Neural crest cell (in vitro differentiated cells): ENCODE results near the gene CASZ1. TPM values are rescaled to one million over a fixed set of nuclear protein-coding genes. Genes with fewer than 3 reads are reported as not detected.

Experiments
- DNase-seq: peaks from one replicate; pipeline ENCODE4 v3.0.0; 2021; ENCODE audit warnings: low read depth, mixed read lengths, low spot score
- H3K27ac Mint-ChIP-seq: one replicate; pipeline ENCODE4 v1.8.0; 2021; ENCODE audit warnings: mild to moderate bottlenecking, mixed read lengths; ENCODE audit not compliant: unreplicated experiment
- H3K27me3 Mint-ChIP-seq: 2 replicates; pipeline ENCODE4 v1.8.0; 2021; ENCODE audit warnings: low read depth, mild to moderate bottlenecking, mixed read lengths
- H3K36me3 Mint-ChIP-seq: 2 replicates; pipeline ENCODE4 v1.8.0; 2021; ENCODE audit warnings: low read depth, mild to moderate bottlenecking, mixed read lengths
- H3K4me1 Mint-ChIP-seq: 2 replicates; pipeline ENCODE4 v1.8.0; 2021; ENCODE audit warnings: mixed read lengths
- H3K4me3 Mint-ChIP-seq: one replicate; pipeline ENCODE4 v1.8.0; 2021; ENCODE audit warnings: mild to moderate bottlenecking, mixed read lengths
- H3K9me3 Mint-ChIP-seq: 2 replicates; pipeline ENCODE4 v1.8.0; 2021; ENCODE audit warnings: mixed read lengths
- CTCF ChIP-seq: fragments of 200-600 bp; sonication (generic); conservative IDR thresholded peaks from 2 replicates; pipeline ENCODE4 v1.5.0; 2021; ENCODE audit warnings: antibody characterized with exemption, mild to moderate bottlenecking
- total RNA-seq: library from RNA; stranded (reverse); gene quantifications from 2 replicates; pipeline ENCODE4 v1.2.1, GENCODE V29; 2021

The CASZ1 gene
- total RNA-seq, 1 donor from 2014 or later, result 2.6 TPM

GRCh38 chr1:10637400-10637799 is 159.0 kb downstream of the CASZ1 start:
- no peak for DNase-seq
- TF ChIP-seq CTCF, result no peak
- no peaks in the 10 kb centered on the region for H3K9me3 Mint-ChIP-seq
- H3K36me3 Mint-ChIP-seq, result no peaks in the 10 kb centered on the region
- H3K27ac Mint-ChIP-seq, result no peak overlapping the region
- peak overlapping the region; percentile 19 for H3K4me3 Mint-ChIP-seq
- H3K4me1 Mint-ChIP-seq, result peaks cover under 1% of the 10 kb centered on the region
- H3K27me3 Mint-ChIP-seq, result peaks cover 34% of the 10 kb centered on the region

- TF ChIP-seq CTCF, result no peak
- DNase-seq, result no peak
- Mint-ChIP-seq H3K36me3 (no peaks in the 10 kb centered on the region), H3K27ac (no peak overlapping the region), H3K4me1 (peaks cover 6% of the 10 kb centered on the region), H3K27me3 (peaks cover 31% of the 10 kb centered on the region), H3K9me3 (no peaks in the 10 kb centered on the region), H3K4me3 (no peak overlapping the region)
These were observed 160.5 kb downstream of the CASZ1 start for GRCh38 chr1:10635992-10636391.

- H3K27me3 Mint-ChIP-seq, result peaks cover 26% of the 10 kb centered on the region
- peaks cover 6% of the 10 kb centered on the region for H3K4me1 Mint-ChIP-seq
- TF ChIP-seq CTCF, result no peak
- no peaks in the 10 kb centered on the region for H3K9me3 Mint-ChIP-seq
- no peak for DNase-seq
- no peak overlapping the region for H3K27ac Mint-ChIP-seq
- peak overlapping the region; percentile 19 for H3K4me3 Mint-ChIP-seq
- no peaks in the 10 kb centered on the region for H3K36me3 Mint-ChIP-seq
These were observed 161.2 kb downstream of the CASZ1 start for GRCh38 chr1:10635085-10635896.

- no peak for TF ChIP-seq CTCF
- no peaks in the 10 kb centered on the region for H3K36me3 Mint-ChIP-seq
- DNase-seq, result no peak
- no peaks in the 10 kb centered on the region for H3K9me3 Mint-ChIP-seq
- H3K4me1 Mint-ChIP-seq, result peaks cover 6% of the 10 kb centered on the region
- no peak overlapping the region for H3K4me3 Mint-ChIP-seq
- H3K27ac Mint-ChIP-seq, result no peak overlapping the region
- peaks cover 20% of the 10 kb centered on the region for H3K27me3 Mint-ChIP-seq
These were observed 161.9 kb downstream of the CASZ1 start for GRCh38 chr1:10634428-10635084.

- Mint-ChIP-seq H3K36me3 (no peaks in the 10 kb centered on the region), H3K27ac (no peak overlapping the region), H3K27me3 (peaks cover 17% of the 10 kb centered on the region), H3K4me1 (peaks cover 6% of the 10 kb centered on the region), H3K4me3 (no peak overlapping the region), H3K9me3 (no peaks in the 10 kb centered on the region)
- no peak for DNase-seq
- TF ChIP-seq CTCF, result no peak
These were observed 162.4 kb downstream of the CASZ1 start for GRCh38 chr1:10634075-10634427.
